HepG2 (cell line): ENCODE results near the gene ALDH3A2. TPM values are rescaled to one million over a fixed set of nuclear protein-coding genes. Genes with fewer than 3 reads are reported as not detected.

Experiments
- ARID3A ChIP-seq: IDR thresholded peaks from 2 replicates; pipeline ENCODE4 v1.6.1; 2012; ENCODE audit warnings: low read depth, low read length, improper control_type of control experiment
- ARID5B ChIP-seq: IDR thresholded peaks from 2 replicates; pipeline ENCODE4 v1.4.0; 2020; ENCODE audit warnings: mild to moderate bottlenecking, missing genetic modification reagents
- FOXO1 ChIP-seq: sonication (generic); formaldehyde crosslinking; IDR thresholded peaks from 2 replicates; pipeline ENCODE4 v1.4.0; 2020; ENCODE audit warnings: missing genetic modification reagents
- FOXP1 ChIP-seq, 2 experiments: fragments of 450-650 bp in 1 of 2; IDR thresholded peaks; 2 replicates each; pipeline ENCODE4 v1.6.1; 2017 to 2018; ENCODE audit warnings: antibody characterized with exemption in 1 of 2
- HOMEZ ChIP-seq: IDR thresholded peaks from 2 replicates; pipeline ENCODE4 v1.6.1; 2016; ENCODE audit warnings: low read depth
- HOXA5 ChIP-seq: sonication (generic); formaldehyde crosslinking; IDR thresholded peaks from 2 replicates; pipeline ENCODE4 v1.4.0; 2020; ENCODE audit warnings: missing genetic modification reagents
- IRF1 ChIP-seq: sonication (generic); formaldehyde crosslinking; IDR thresholded peaks from 2 replicates; pipeline ENCODE4 v1.4.0; 2020; ENCODE audit warnings: low read depth, mild to moderate bottlenecking, missing genetic modification reagents
- JUNB ChIP-seq: sonication (generic); formaldehyde crosslinking; IDR thresholded peaks from 2 replicates; pipeline ENCODE4 v1.8.0; 2022; ENCODE audit warnings: missing genetic modification reagents, mild to moderate bottlenecking, borderline replicate concordance
- MED1 ChIP-seq: sonication (generic); formaldehyde crosslinking; IDR thresholded peaks from 2 replicates; pipeline ENCODE4 v1.4.0; 2020; ENCODE audit warnings: missing genetic modification reagents
- MEIS2 ChIP-seq: sonication (generic); formaldehyde crosslinking; IDR thresholded peaks from 2 replicates; pipeline ENCODE4 v1.9.0; 2021; ENCODE audit warnings: mild to moderate bottlenecking, missing genetic modification reagents
- PRPF4 ChIP-seq: fragments of 200-400 bp; formaldehyde crosslinking; IDR thresholded peaks from 2 replicates; pipeline ENCODE4 v1.6.1; 2016; ENCODE audit warnings: low read length, low read depth; ENCODE audit not compliant: poor library complexity, severe bottlenecking
- SIN3A ChIP-seq: IDR thresholded peaks from 2 replicates; pipeline ENCODE4 v1.6.1; 2011; ENCODE audit warnings: low read depth, mild to moderate bottlenecking, control low read depth, low read length, borderline replicate concordance
- SRSF9 ChIP-seq: fragments of 200-400 bp; formaldehyde crosslinking; IDR thresholded peaks from 2 replicates; pipeline ENCODE4 v1.6.1; 2018; ENCODE audit warnings: borderline replicate concordance, mild to moderate bottlenecking, low read depth, low read length; ENCODE audit not compliant: insufficient read depth, poor library complexity, severe bottlenecking
- TBX3 ChIP-seq: fragments of 450-650 bp; IDR thresholded peaks from 2 replicates; pipeline ENCODE4 v1.6.1; 2017; ENCODE audit warnings: antibody characterized with exemption, mild to moderate bottlenecking, inconsistent platforms, borderline replicate concordance
- ZEB1 ChIP-seq: IDR thresholded peaks from 2 replicates; pipeline ENCODE4 v1.6.1; 2012; ENCODE audit warnings: mild to moderate bottlenecking, low read depth, inconsistent platforms; ENCODE audit not compliant: insufficient replicate concordance
- ZFP36 ChIP-seq: fragments of 150-350 bp; IDR thresholded peaks from 2 replicates; pipeline ENCODE4 v1.6.1; 2018; ENCODE audit warnings: borderline replicate concordance, low read length, low read depth; ENCODE audit not compliant: partially characterized antibody
- ZNF430 ChIP-seq: sonication (generic); formaldehyde crosslinking; IDR thresholded peaks from 2 replicates; pipeline ENCODE4 v1.9.0; 2021; ENCODE audit warnings: mild to moderate bottlenecking, missing genetic modification reagents
- ZNF510 ChIP-seq: sonication (generic); formaldehyde crosslinking; IDR thresholded peaks from 2 replicates; pipeline ENCODE4 v1.4.0; 2020; ENCODE audit warnings: low read depth, mild to moderate bottlenecking, missing genetic modification reagents
- ZNF629 ChIP-seq: sonication (generic); formaldehyde crosslinking; conservative IDR thresholded peaks from 2 replicates; pipeline ENCODE4 v1.5.0; 2020; ENCODE audit warnings: missing genetic modification reagents
- ZNF724P ChIP-seq: sonication (generic); formaldehyde crosslinking; IDR thresholded peaks from 2 replicates; pipeline ENCODE4 v1.8.0; 2022; ENCODE audit warnings: missing genetic modification reagents, borderline replicate concordance
- ZNF816 ChIP-seq: sonication (generic); formaldehyde crosslinking; IDR thresholded peaks from 2 replicates; pipeline ENCODE4 v1.8.0; 2022; ENCODE audit warnings: missing genetic modification reagents, mild to moderate bottlenecking, borderline replicate concordance
- polyA plus RNA-seq, 8 experiments: library from polyadenylated mRNA; depleted of rRNA in 3 of 8; stranded (reverse) in 7 of 8; unstranded in 1 of 8; fragments of >200 nt; fragmentation: Illumina TruSeq in 4 of 8; extraction: Trizol in 4 of 8; gene quantifications; 2 replicates each; pipeline versions ENCODE4 v1.2.1 to v1.2.3, GENCODE V29; 2011 to 2016; ENCODE audit warnings: low read depth in 4 of 8, missing spikeins in 1 of 8, mixed read lengths in 1 of 8; ENCODE audit not compliant: insufficient read depth in 1 of 8
- total RNA-seq, 5 experiments: library from RNA; depleted of rRNA; stranded (reverse); fragments of >200 nt; fragmentation: Illumina TruSeq; extraction: Trizol; gene quantifications; 2 replicates each; pipeline ENCODE4 v1.2.3, GENCODE V29; 2016; ENCODE audit warnings: low read depth in 1 of 5

ALDH3A2 gene
- total and polyA plus RNA-seq, 2 of the 13 experiments (the other 11 are each of a cell fraction or from before 2014, with no cell fraction given) = 80.8 to 180 TPM

GRCh38 chr17:19672009-19672750, 23.6 kb downstream of the ALDH3A2 start (continued):
- TF ChIP-seq ARID5B (CRISPR knock-in tag) = peak; percentile 63
- TF ChIP-seq ZNF816 = no peak
- peak; percentile 81 for TF ChIP-seq ARID3A
- no peak; the same call in 1 of the 2 replicates for TF ChIP-seq MEIS2 (CRISPR knock-in tag)
- no peak for TF ChIP-seq ZNF629
- no peak for TF ChIP-seq ZEB1
- no peak for TF ChIP-seq SRSF9
- no peak for TF ChIP-seq ZNF430
- TF ChIP-seq FOXP1 (IDR thresholded peaks at IDR 0.05) = no peak
- TF ChIP-seq FOXP1 (CRISPR knock-in tag; IDR thresholded peaks at IDR 0.05) = peak; percentile 26
- TF ChIP-seq TBX3 = peak; percentile 57; the same call in 1 of the 2 replicates
- no peak for TF ChIP-seq ZFP36
- TF ChIP-seq ZNF510 (CRISPR knock-in tag) = no peak
- TF ChIP-seq SIN3A = peak; percentile 50; the same call in 1 of the 2 replicates
- TF ChIP-seq MED1 (CRISPR knock-in tag) = peak; percentile 51; the same call in 1 of the 2 replicates
- no peak for TF ChIP-seq ZNF724P
- TF ChIP-seq HOMEZ (CRISPR knock-in tag) = no peak
- TF ChIP-seq JUNB (CRISPR knock-in tag) = 0 out of 2 replicates have a peak, but pooled peaks have one; percentile 22
- TF ChIP-seq IRF1 (CRISPR knock-in tag) = no peak
- TF ChIP-seq PRPF4 = no peak
- TF ChIP-seq HOXA5 = 0 out of 2 replicates have a peak, but pooled peaks have one; percentile 26
- TF ChIP-seq FOXO1 (CRISPR knock-in tag) = peak; percentile 26; the same call in 1 of the 2 replicates
